Fibroblast of lung (primary cell): ENCODE measurements around the gene SEPHS2.
A peak's percentile ranks its signal among the peaks of the same experiment; 100 is the strongest.

Experiments used
- CTCF ChIP-seq, 2 donors: IDR thresholded peaks in 1 of 2; conservative IDR thresholded peaks in 1 of 2; 1 replicate in 1 of 2; 2 replicates in 1 of 2; pipeline ENCODE4 v1.5.1; 2011 to 2012; ENCODE audit warnings: low read length in 2 of 2, control low read depth in 1 of 2, inconsistent platforms in 1 of 2, low read depth in 1 of 2, mild to moderate bottlenecking in 1 of 2
- EZH2 ChIP-seq: IDR thresholded peaks from 2 replicates; pipeline ENCODE4 v1.5.1; 2012; ENCODE audit warnings: low read length, control low read depth, mild to moderate bottlenecking; ENCODE audit errors: missing control alignments

- peak; percentile 97 for TF ChIP-seq CTCF (conservative IDR thresholded peaks at IDR 0.05 in 1 of 2, IDR thresholded peaks at IDR 0.05 in 1 of 2; ENCODE audit: low read depth in 1 of 2, low read length in 2 of 2)
- TF ChIP-seq EZH2: no peak
These were observed 36.3 kb downstream of the SEPHS2 start for GRCh38 chr16:30409125-30410060.
